SK-N-SH (cell line): ENCODE data around the gene NRDE2. TPM values are rescaled to one million over a fixed set of nuclear protein-coding genes. Genes with fewer than 3 reads are reported as not detected.

Experiments used
- CTCF ChIA-PET: fragments of 300-600, 350-600 bp; formaldehyde crosslinking; extraction: SDS; loops from one replicate; lab custom pipeline; 2021; lab: Yijun Ruan, JAX
- POLR2A ChIA-PET: fragments of 350-600 bp; sonication (Branson Sonifier 250); formaldehyde crosslinking; extraction: SDS; loops from one replicate; lab custom pipeline; 2020; ENCODE audit warnings: antibody characterized with exemption, inconsistent platforms; lab: Yijun Ruan, JAX
- DNase-seq: peaks from one replicate; pipeline ENCODE4 v3.0.0; 2012
- H2AFZ ChIP-seq: fragments of 200-600 bp; sonication (generic); 2 replicates; pipeline ENCODE4 v1.8.1; 2016; ENCODE audit warnings: antibody characterized with exemption, mild to moderate bottlenecking, low read depth
- H3F3A ChIP-seq: fragments of 200-600 bp; sonication (generic); replicated peaks from 2 replicates; pipeline ENCODE3; 2016; ENCODE audit warnings: antibody characterized with exemption, mild to moderate bottlenecking; ENCODE audit not compliant: insufficient read depth
- H3K27ac ChIP-seq, 2 experiments: fragments of 200-500 bp in 1 of 2; fragments of 200-600 bp in 1 of 2; sonication (Bioruptor generic) in 1 of 2; sonication (generic), shearing (Covaris generic) in 1 of 2; 2 replicates each; pipeline versions ENCODE4 v1.5.1 to v1.6.1; 2014 to 2016; ENCODE audit warnings: low read depth in 2 of 2, inconsistent platforms in 1 of 2, low read length in 1 of 2, mild to moderate bottlenecking in 1 of 2, mixed read lengths in 1 of 2
- H3K27me3 ChIP-seq: fragments of 200-600 bp; sonication (generic), shearing (Covaris generic); 2 replicates; pipeline ENCODE4 v1.6.1; 2016; ENCODE audit warnings: mixed run types; ENCODE audit not compliant: insufficient read depth
- H3K36me3 ChIP-seq, 2 experiments: fragments of 200-500 bp in 1 of 2; fragments of 200-600 bp in 1 of 2; sonication (Bioruptor generic) in 1 of 2; sonication (generic) in 1 of 2; replicated peaks in 1 of 2; 2 replicates each; pipeline versions ENCODE3 to v1.5.1; 2014 to 2016; ENCODE audit warnings: low read length in 1 of 2, mild to moderate bottlenecking in 1 of 2; ENCODE audit not compliant: insufficient read depth in 2 of 2, control insufficient read depth in 1 of 2
- H3K4me1 ChIP-seq, 2 experiments: fragments of 200-500 bp in 1 of 2; fragments of 200-600 bp in 1 of 2; sonication (Bioruptor generic) in 1 of 2; sonication (generic), shearing (Covaris generic) in 1 of 2; 2 replicates each; pipeline versions ENCODE4 v1.5.1 to v1.6.1; 2014 to 2016; ENCODE audit warnings: low read depth in 1 of 2, low read length in 1 of 2, mixed run types in 1 of 2; ENCODE audit not compliant: insufficient read depth in 2 of 2, control insufficient read depth in 1 of 2
- H3K4me2 ChIP-seq: fragments of 200-600 bp; sonication (generic), shearing (Covaris generic); 2 replicates; pipeline ENCODE4 v1.6.1; 2017; ENCODE audit warnings: mixed run types
- H3K4me3 ChIP-seq, 2 experiments: fragments of 200-500 bp in 1 of 2; fragments of 200-600 bp in 1 of 2; sonication (Bioruptor generic) in 1 of 2; sonication (generic), shearing (Covaris generic) in 1 of 2; 2 replicates each; pipeline versions ENCODE4 v1.5.1 to v1.8.1; 2014 to 2016; ENCODE audit warnings: low read depth in 2 of 2, inconsistent platforms in 1 of 2, low read length in 1 of 2, mild to moderate bottlenecking in 1 of 2, mixed read lengths in 1 of 2, moderate library complexity in 1 of 2
- H3K79me2 ChIP-seq: fragments of 200-600 bp; sonication (generic); 2 replicates; pipeline ENCODE4 v1.8.1; 2017; ENCODE audit warnings: mild to moderate bottlenecking; ENCODE audit not compliant: insufficient read depth
- H3K9ac ChIP-seq: fragments of 200-600 bp; sonication (generic); 2 replicates; pipeline ENCODE4 v1.6.1; 2017; ENCODE audit warnings: mixed run types
- H3K9me2 ChIP-seq: fragments of 200-600 bp; sonication (generic); 2 replicates; pipeline ENCODE4 v1.6.1; 2017; ENCODE audit warnings: mixed run types
- H3K9me3 ChIP-seq: fragments of 200-600 bp; sonication (generic); 2 replicates; pipeline ENCODE4 v1.6.1; 2017; ENCODE audit warnings: mixed run types, mild to moderate bottlenecking, moderate library complexity
- H4K20me1 ChIP-seq: fragments of 200-600 bp; sonication (generic); 2 replicates; pipeline ENCODE4 v1.6.1; 2017; ENCODE audit warnings: mild to moderate bottlenecking, mixed run types; ENCODE audit not compliant: insufficient read depth
- CHD2 ChIP-seq: fragments of 150-350 bp; IDR thresholded peaks from 2 replicates; pipeline ENCODE4 v1.6.1; 2018; ENCODE audit warnings: low read length; ENCODE audit not compliant: partially characterized antibody
- EZH2phosphoT487 ChIP-seq: fragments of 200-600 bp; sonication (generic); IDR thresholded peaks from 2 replicates; pipeline ENCODE4 v1.6.1; 2017; ENCODE audit warnings: low read depth, mixed run types, mild to moderate bottlenecking, antibody characterized with exemption, moderate library complexity, borderline replicate concordance
- FOXJ3 ChIP-seq: sonication (generic); formaldehyde crosslinking; IDR thresholded peaks from 2 replicates; pipeline ENCODE4 v1.5.1; 2020; ENCODE audit warnings: mild to moderate bottlenecking, missing genetic modification reagents
- FOXM1 ChIP-seq: IDR thresholded peaks from 2 replicates; pipeline ENCODE4 v1.4.0; 2012; ENCODE audit warnings: low read depth, mild to moderate bottlenecking
- GABPA ChIP-seq: IDR thresholded peaks from 2 replicates; pipeline ENCODE4 v1.4.0; 2012; ENCODE audit warnings: low read depth, mild to moderate bottlenecking
- GATA2 ChIP-seq: sonication (generic); formaldehyde crosslinking; IDR thresholded peaks from 2 replicates; pipeline ENCODE4 v1.5.0; 2020; ENCODE audit warnings: mild to moderate bottlenecking, missing genetic modification reagents
- IRF3 ChIP-seq: fragments of 150-350 bp; IDR thresholded peaks from 2 replicates; pipeline ENCODE4 v1.6.1; 2016; ENCODE audit warnings: mild to moderate bottlenecking, low read depth, low read length
- JUND ChIP-seq: IDR thresholded peaks from 2 replicates; pipeline ENCODE4 v1.4.0; 2012
- MXI1 ChIP-seq: IDR thresholded peaks from 2 replicates; pipeline ENCODE4 v1.6.1; 2012; ENCODE audit warnings: mild to moderate bottlenecking, low read depth, low read length, improper control_type of control experiment
- POLR2AphosphoS5 ChIP-seq: IDR thresholded peaks from 2 replicates; pipeline ENCODE4 v1.6.1; 2012; ENCODE audit warnings: low read depth, low read length
- RAD21 ChIP-seq: IDR thresholded peaks from 2 replicates; pipeline ENCODE4 v1.6.1; 2012; ENCODE audit warnings: mild to moderate bottlenecking, low read length
- RFX5 ChIP-seq: IDR thresholded peaks from 2 replicates; pipeline ENCODE4 v1.6.1; 2012; ENCODE audit warnings: mild to moderate bottlenecking, improper control_type of control experiment, low read length
- SIN3A ChIP-seq: IDR thresholded peaks from 2 replicates; pipeline ENCODE4 v1.6.1; 2012; ENCODE audit warnings: low read depth, mild to moderate bottlenecking, low read length, moderate library complexity, borderline replicate concordance
- TAF1 ChIP-seq: IDR thresholded peaks from 2 replicates; pipeline ENCODE4 v1.6.1; 2012; ENCODE audit warnings: low read depth, mild to moderate bottlenecking, low read length, moderate library complexity, borderline replicate concordance
- TEAD4 ChIP-seq: IDR thresholded peaks from 2 replicates; pipeline ENCODE4 v1.4.0; 2012; ENCODE audit warnings: mild to moderate bottlenecking, borderline replicate concordance; ENCODE audit not compliant: insufficient read depth
- YY1 ChIP-seq: IDR thresholded peaks from 2 replicates; pipeline ENCODE4 v1.4.0; 2012; ENCODE audit warnings: low read depth, mild to moderate bottlenecking
- WGBS: methylation state at CpG from one replicate; pipeline ENCODE4 v1.1.6; 2017; ENCODE audit warnings: low lambda C conversion rate; 5-methylcytosine and 5-hydroxymethylcytosine counted together
- polyA plus RNA-seq, 3 experiments: library from polyadenylated mRNA; depleted of rRNA; stranded (reverse); fragments of >200 nt; gene quantifications; 2 replicates each; pipeline ENCODE4 v1.2.3, GENCODE V29; 2012
- TF ChIP-seq, protein P1 (sequence below): IDR thresholded peaks from 2 replicates; pipeline ENCODE4 v1.4.0; 2012; ENCODE audit warnings: low read depth, borderline replicate concordance
- TF ChIP-seq, protein P2 (sequence below): IDR thresholded peaks from 2 replicates; pipeline ENCODE4; 2012

The NRDE2 gene
- polyA plus RNA-seq, 1 of the 3 experiments (the other 2 are of a cell fraction), result 11.3 TPM

GRCh38 chr14:90330203-90331196 is 1.2 kb downstream of the NRDE2 start:
- H3K9ac ChIP-seq, result peak overlapping the region; percentile 88
- H3K9me2 ChIP-seq, result no peaks in the 10 kb centered on the region
- no peaks in the 10 kb centered on the region for H3F3A ChIP-seq
- ChIA-PET POLR2A (no interaction called here), CTCF (interaction anchor here (1.5 kb wide), 1 partner anchor 29 kb away, joined by 3 read pairs; no protein-coding TSS in a partner anchor)
- peaks cover 0 to 3% of the 10 kb centered on the region in 2 experiments; a peak in 1 of 4 replicates for H3K4me1 ChIP-seq
- TF ChIP-seq, protein P1, sequence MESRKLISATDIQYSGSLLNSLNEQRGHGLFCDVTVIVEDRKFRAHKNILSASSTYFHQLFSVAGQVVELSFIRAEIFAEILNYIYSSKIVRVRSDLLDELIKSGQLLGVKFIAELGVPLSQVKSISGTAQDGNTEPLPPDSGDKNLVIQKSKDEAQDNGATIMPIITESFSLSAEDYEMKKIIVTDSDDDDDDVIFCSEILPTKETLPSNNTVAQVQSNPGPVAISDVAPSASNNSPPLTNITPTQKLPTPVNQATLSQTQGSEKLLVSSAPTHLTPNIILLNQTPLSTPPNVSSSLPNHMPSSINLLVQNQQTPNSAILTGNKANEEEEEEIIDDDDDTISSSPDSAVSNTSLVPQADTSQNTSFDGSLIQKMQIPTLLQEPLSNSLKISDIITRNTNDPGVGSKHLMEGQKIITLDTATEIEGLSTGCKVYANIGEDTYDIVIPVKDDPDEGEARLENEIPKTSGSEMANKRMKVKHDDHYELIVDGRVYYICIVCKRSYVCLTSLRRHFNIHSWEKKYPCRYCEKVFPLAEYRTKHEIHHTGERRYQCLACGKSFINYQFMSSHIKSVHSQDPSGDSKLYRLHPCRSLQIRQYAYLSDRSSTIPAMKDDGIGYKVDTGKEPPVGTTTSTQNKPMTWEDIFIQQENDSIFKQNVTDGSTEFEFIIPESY, result no peak
- TF ChIP-seq YY1 (no peak), TAF1 (no peak), JUND (no peak)
- H3K27ac ChIP-seq, result peak overlapping the region in 1 of 2 experiments; percentile 71; a peak in 2 of 4 replicates
- H3K27me3 ChIP-seq, result peaks cover 1% of the 10 kb centered on the region; the same call in 1 of the 2 replicates
- no peak for DNase-seq
- H3K4me2 ChIP-seq, result peak overlapping the region; percentile 78
- H3K9me3 ChIP-seq, result no peaks in the 10 kb centered on the region
- H4K20me1 ChIP-seq, result no peaks in the 10 kb centered on the region
- peak overlapping the region; percentile 62 to 69 for H3K4me3 ChIP-seq
- WGBS, result 93% methylated on average over 15 of the region's 15 CpGs
- H3K79me2 ChIP-seq, result peaks cover 56% of the 10 kb centered on the region
- peak overlapping the region; percentile 96; the same call in 1 of the 2 replicates for H2AFZ ChIP-seq
- H3K36me3 ChIP-seq, result no peaks in the 10 kb centered on the region

DNA sequence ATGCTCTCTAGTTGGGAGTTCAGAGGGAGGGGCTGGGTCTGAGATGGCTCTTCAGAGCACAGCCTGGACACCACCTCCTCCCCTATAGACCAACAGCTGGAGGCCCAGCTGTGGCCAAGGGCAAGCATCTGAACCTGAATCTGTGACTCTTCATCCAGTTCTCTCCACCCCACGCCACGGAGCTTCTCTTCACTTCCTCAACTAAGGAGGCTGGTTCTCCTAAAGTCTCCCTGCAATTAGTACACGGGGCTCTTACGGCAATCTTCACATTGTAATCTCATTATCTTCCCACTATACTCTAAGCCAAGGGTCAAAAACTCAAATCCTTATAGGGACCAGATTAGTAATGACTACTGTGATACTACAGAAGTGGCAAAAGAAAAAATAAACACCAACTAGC is 9.8 kb downstream of the NRDE2 start:
- WGBS, result 94% methylated on average over 4 of the region's 4 CpGs
- Histone ChIP-seq H3K27me3 (no peaks in the 10 kb centered on the region), H3K79me2 (peaks cover 59% of the 10 kb centered on the region), H3K9me2 (no peaks in the 10 kb centered on the region), H2AFZ (no peak overlapping the region), H3K36me3 (peaks cover 10 to 11% of the 10 kb centered on the region in 2 experiments), H3K9ac (no peak overlapping the region), H3K4me2 (no peak overlapping the region), H4K20me1 (no peaks in the 10 kb centered on the region; the same call in 1 of the 2 replicates), H3K4me3 (no peak overlapping the region), H3K4me1 (no peaks in the 10 kb centered on the region), H3F3A (no peaks in the 10 kb centered on the region), H3K27ac (no peak overlapping the region), H3K9me3 (no peaks in the 10 kb centered on the region)
- no peak for DNase-seq
- POLR2A ChIA-PET, result no interaction called here
- CTCF ChIA-PET, result no interaction called here
- TF ChIP-seq MXI1 (no peak), CHD2 (no peak), GABPA (no peak), JUND (no peak), EZH2phosphoT487 (no peak), POLR2AphosphoS5 (no peak), TEAD4 (no peak), IRF3 (no peak), RFX5 (no peak), RAD21 (no peak), FOXM1 (no peak), FOXJ3 (no peak), SIN3A (no peak), GATA2 (CRISPR knock-in tag) (no peak)
- TF ChIP-seq, protein P1, result no peak
- TF ChIP-seq, protein P2, sequence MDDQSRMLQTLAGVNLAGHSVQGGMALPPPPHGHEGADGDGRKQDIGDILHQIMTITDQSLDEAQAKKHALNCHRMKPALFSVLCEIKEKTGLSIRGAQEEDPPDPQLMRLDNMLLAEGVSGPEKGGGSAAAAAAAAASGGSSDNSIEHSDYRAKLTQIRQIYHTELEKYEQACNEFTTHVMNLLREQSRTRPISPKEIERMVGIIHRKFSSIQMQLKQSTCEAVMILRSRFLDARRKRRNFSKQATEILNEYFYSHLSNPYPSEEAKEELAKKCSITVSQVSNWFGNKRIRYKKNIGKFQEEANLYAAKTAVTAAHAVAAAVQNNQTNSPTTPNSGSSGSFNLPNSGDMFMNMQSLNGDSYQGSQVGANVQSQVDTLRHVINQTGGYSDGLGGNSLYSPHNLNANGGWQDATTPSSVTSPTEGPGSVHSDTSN, result no peak
